ENCODE measurements around the gene NCK2.

DNA sequence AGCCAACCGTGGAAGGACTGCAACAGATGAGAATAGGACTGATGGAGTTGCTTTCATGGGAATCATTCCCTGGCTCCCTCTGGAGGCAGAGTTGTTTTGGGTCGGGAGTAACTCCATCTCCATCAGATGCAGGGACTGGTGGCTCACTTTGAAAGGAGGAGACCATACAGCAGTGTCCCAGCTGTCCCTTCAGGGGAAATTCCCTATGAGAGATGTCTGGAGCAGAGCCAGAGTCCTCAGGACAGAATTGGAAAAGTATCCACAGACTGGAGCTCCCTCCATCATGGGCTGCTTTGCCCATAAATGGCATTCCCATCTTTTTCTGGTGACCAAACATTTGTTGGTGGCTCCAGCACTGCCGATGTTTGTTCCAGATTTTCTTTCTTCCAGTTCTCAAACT, 144.3 kb downstream of the NCK2 start:
- TF ChIP-seq, protein P1, sequence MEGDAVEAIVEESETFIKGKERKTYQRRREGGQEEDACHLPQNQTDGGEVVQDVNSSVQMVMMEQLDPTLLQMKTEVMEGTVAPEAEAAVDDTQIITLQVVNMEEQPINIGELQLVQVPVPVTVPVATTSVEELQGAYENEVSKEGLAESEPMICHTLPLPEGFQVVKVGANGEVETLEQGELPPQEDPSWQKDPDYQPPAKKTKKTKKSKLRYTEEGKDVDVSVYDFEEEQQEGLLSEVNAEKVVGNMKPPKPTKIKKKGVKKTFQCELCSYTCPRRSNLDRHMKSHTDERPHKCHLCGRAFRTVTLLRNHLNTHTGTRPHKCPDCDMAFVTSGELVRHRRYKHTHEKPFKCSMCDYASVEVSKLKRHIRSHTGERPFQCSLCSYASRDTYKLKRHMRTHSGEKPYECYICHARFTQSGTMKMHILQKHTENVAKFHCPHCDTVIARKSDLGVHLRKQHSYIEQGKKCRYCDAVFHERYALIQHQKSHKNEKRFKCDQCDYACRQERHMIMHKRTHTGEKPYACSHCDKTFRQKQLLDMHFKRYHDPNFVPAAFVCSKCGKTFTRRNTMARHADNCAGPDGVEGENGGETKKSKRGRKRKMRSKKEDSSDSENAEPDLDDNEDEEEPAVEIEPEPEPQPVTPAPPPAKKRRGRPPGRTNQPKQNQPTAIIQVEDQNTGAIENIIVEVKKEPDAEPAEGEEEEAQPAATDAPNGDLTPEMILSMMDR (IDR thresholded peaks at IDR 0.05 in 2 of 3, conservative IDR thresholded peaks at IDR 0.05 in 1 of 3; ENCODE audit: borderline replicate concordance in 1 of 3, insufficient read depth in 1 of 3, low read depth in 2 of 3, low read length in 2 of 3): no peak
- TF ChIP-seq ZFX (IDR thresholded peaks at IDR 0.05) (no peak), POLR2A (IDR thresholded peaks at IDR 0.05; ENCODE audit: borderline replicate concordance, extremely low read depth, insufficient read depth, insufficient read length) (no peak)
